Measurements from ENCODE around the gene PRICKLE4.

DNA sequence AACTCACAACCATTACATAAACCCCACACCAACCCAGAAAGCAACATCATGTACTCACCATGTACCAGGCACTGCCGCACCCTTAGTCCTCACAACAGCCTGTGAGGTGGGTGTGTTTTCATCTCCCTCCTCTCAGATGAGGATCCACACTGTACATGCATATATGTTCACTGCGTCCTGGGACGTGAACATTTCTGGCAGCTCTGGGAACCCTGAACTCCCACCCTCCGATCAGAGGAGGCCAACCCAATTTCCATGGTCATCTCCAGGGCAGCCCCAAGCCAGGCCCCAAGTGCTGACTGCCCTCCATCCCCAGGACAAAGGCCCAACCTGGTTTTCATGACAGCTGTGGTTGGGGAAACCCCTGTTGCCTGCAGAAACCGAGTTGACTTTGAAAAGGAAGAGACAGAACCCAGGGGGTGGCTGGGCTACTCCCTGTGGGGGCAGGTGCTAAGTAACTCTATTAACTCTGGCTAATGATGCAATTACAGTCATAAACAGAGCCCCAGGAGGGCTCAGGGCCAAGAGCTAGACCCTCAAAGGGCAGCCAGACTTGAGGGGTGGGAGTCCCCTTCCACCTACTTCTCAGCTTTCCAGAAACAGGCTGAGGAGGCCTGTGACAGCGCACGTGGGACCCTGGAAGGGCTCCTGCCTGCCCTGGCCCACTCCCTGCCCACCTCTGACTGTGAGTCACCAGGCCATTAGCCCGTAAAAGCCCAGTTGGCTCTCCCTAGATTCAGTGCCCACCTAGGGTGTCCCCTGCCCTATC lies 47.8 kb upstream of the PRICKLE4 start:
- TF ChIP-seq CTCF (conservative IDR thresholded peaks at IDR 0.05; ENCODE audit: low read length) = no peak
- TF ChIP-seq EZH2phosphoT487 (IDR thresholded peaks at IDR 0.05; ENCODE audit: borderline replicate concordance, low read depth, low read length) = no peak

All from OCI-LY7 (cell line).